ENCODE data around the gene TMCO4.

TMCO4 gene

DNA sequence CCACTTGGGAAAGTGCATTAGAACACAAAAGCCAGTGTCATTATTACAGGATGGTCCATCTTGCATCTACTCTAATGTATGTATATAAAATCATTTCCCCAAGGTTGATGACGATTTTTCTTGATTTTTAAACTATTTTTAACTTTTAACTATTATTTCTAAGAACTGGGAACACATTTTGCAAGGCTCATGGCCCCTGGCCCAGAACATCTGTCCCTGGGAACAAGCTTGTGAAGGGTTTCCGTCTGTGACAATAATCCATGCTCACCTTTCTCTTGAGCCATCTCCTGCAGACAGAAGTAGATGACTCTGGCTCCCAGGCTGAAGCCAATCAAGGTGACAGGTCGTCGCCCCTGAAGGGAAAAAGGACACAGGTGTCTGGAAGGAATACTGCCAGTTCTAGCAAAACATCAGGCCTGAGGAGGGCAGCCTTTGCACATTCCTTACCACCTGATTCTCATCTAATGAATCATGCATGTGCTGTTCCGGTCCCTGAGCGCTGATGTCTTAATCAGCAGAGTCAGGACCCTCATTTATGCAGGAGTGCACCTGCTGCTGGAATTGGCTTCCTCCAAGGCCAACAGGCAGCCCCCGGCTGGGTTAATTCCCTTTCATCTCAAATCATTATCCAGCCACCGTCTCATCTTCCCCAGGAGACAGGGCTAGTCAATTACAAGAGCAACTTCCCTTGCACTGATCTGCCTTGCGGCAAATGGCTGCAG is 62.5 kb downstream of the TMCO4 start:
- H3K9ac ChIP-seq (ENCODE audit: low read depth, low read length, poor library complexity, severe bottlenecking) = no peak overlapping the region
- no peaks in the 10 kb centered on the region for H3K79me2 ChIP-seq (ENCODE audit: insufficient read depth, low read length)
- H3F3A ChIP-seq (ENCODE audit: low read depth) = no peaks in the 10 kb centered on the region
- no peak overlapping the region for H2AFZ ChIP-seq (ENCODE audit: low read length)
- no peaks in the 10 kb centered on the region for H3K4me1 ChIP-seq (ENCODE audit: insufficient read depth, low read length, poor library complexity, severe bottlenecking)
- H3K4me2 ChIP-seq (ENCODE audit: low read depth, low read length, poor library complexity, severe bottlenecking) = no peak overlapping the region
- TF ChIP-seq, protein P1, sequence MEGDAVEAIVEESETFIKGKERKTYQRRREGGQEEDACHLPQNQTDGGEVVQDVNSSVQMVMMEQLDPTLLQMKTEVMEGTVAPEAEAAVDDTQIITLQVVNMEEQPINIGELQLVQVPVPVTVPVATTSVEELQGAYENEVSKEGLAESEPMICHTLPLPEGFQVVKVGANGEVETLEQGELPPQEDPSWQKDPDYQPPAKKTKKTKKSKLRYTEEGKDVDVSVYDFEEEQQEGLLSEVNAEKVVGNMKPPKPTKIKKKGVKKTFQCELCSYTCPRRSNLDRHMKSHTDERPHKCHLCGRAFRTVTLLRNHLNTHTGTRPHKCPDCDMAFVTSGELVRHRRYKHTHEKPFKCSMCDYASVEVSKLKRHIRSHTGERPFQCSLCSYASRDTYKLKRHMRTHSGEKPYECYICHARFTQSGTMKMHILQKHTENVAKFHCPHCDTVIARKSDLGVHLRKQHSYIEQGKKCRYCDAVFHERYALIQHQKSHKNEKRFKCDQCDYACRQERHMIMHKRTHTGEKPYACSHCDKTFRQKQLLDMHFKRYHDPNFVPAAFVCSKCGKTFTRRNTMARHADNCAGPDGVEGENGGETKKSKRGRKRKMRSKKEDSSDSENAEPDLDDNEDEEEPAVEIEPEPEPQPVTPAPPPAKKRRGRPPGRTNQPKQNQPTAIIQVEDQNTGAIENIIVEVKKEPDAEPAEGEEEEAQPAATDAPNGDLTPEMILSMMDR (conservative IDR thresholded peaks at IDR 0.05; ENCODE audit: low read length) = no peak
- TF ChIP-seq EZH2phosphoT487 (IDR thresholded peaks at IDR 0.05; ENCODE audit: borderline replicate concordance) = no peak
- no peaks in the 10 kb centered on the region for H4K20me1 ChIP-seq (ENCODE audit: insufficient read depth, low read length, poor library complexity, severe bottlenecking)
- H3K9me2 ChIP-seq (replicated peaks; ENCODE audit: low read depth, low read length) = no peaks in the 10 kb centered on the region
- H3K9me3 ChIP-seq (ENCODE audit: insufficient read depth, low read depth, low read length) = no peaks in the 10 kb centered on the region
- no peak overlapping the region for H3K4me3 ChIP-seq (ENCODE audit: low read length, poor library complexity, severe bottlenecking)
- no peaks in the 10 kb centered on the region for H3K36me3 ChIP-seq (ENCODE audit: insufficient read depth, low read length)
- H3K27me3 ChIP-seq (ENCODE audit: insufficient read depth, low read length, poor library complexity, severe bottlenecking) = no peaks in the 10 kb centered on the region

DNA sequence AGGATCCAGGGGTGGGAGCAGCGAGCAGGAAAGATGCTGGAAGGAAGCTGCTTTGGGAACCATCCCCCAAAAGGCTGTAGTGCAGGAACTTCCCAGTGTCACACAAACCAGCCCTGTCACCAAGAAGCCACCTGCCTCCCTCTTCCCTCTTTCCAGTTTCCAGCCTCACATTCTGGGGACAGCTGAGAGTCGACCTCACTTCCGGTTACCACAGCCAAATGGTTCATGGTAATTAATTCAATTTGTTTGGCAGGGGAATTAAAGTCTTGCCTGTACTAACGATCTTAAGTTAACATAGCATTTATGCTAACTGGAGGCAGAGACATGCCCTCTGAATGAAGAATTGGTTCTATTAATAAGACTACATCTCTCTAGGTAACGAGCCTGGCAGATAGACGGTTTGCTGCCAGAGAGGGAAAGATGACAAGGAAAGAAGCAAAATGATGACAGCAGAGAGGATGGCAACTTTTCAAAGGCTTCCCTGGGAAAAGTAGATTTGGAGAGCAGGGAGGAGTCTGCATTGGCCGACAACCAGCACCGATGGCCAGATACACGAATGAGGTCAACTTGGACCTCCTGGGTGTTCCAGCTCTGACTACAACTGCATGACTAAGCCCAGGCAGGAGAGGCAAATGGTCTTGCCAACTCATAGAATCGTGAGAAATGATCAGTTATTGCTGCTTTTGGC is 64.1 kb downstream of the TMCO4 start:
- Histone ChIP-seq H2AFZ (ENCODE audit: low read length) (no peak overlapping the region), H3K9me3 (ENCODE audit: insufficient read depth, low read depth, low read length) (no peaks in the 10 kb centered on the region), H3K9ac (ENCODE audit: low read depth, low read length, poor library complexity, severe bottlenecking) (no peak overlapping the region), H3K4me3 (ENCODE audit: low read length, poor library complexity, severe bottlenecking) (no peak overlapping the region), H3K9me2 (replicated peaks; ENCODE audit: low read depth, low read length) (no peaks in the 10 kb centered on the region), H3K27me3 (ENCODE audit: insufficient read depth, low read length, poor library complexity, severe bottlenecking) (no peaks in the 10 kb centered on the region), H4K20me1 (ENCODE audit: insufficient read depth, low read length, poor library complexity, severe bottlenecking) (no peaks in the 10 kb centered on the region), H3K4me1 (ENCODE audit: insufficient read depth, low read length, poor library complexity, severe bottlenecking) (no peaks in the 10 kb centered on the region), H3K79me2 (ENCODE audit: insufficient read depth, low read length) (no peaks in the 10 kb centered on the region), H3K4me2 (ENCODE audit: low read depth, low read length, poor library complexity, severe bottlenecking) (no peak overlapping the region), H3K36me3 (ENCODE audit: insufficient read depth, low read length) (no peaks in the 10 kb centered on the region), H3F3A (ENCODE audit: low read depth) (no peaks in the 10 kb centered on the region)
- TF ChIP-seq, protein P1 (conservative IDR thresholded peaks at IDR 0.05; ENCODE audit: low read length) = no peak
- TF ChIP-seq EZH2phosphoT487 (IDR thresholded peaks at IDR 0.05; ENCODE audit: borderline replicate concordance) = no peak

DNA sequence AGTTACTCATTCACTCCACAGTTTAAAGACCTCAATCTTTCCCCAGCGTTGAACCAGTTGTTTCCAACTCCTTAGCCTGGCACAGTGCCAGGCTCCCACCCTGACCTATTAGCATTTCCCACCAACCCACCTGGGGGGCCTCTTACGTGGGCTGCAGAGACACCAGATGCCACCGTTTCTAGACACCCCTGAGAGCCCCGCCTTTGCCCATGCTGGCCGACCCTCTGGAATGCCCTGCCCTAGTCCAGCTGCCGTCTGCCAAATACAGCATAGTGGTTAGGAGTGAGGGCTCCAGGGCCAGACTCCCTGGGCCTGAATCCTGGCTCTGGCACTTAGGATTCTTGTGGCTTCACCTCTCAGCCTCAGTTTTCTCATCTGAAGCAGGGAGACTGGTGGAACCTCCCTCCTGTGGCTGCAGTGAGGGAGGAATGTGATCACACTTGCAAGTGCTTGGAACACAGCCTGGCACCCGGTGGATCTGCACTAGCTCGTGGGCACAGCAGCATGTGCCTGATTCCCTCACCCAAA is 65.2 kb downstream of the TMCO4 start:
- Histone ChIP-seq H3K9me3 (ENCODE audit: insufficient read depth, low read depth, low read length) (no peaks in the 10 kb centered on the region), H3K79me2 (ENCODE audit: insufficient read depth, low read length) (no peaks in the 10 kb centered on the region), H3K9me2 (replicated peaks; ENCODE audit: low read depth, low read length) (no peaks in the 10 kb centered on the region), H3K36me3 (ENCODE audit: insufficient read depth, low read length) (no peaks in the 10 kb centered on the region), H3K4me3 (ENCODE audit: low read length, poor library complexity, severe bottlenecking) (no peak overlapping the region), H3K9ac (ENCODE audit: low read depth, low read length, poor library complexity, severe bottlenecking) (no peak overlapping the region), H2AFZ (ENCODE audit: low read length) (no peak overlapping the region), H3F3A (ENCODE audit: low read depth) (no peaks in the 10 kb centered on the region), H3K4me1 (ENCODE audit: insufficient read depth, low read length, poor library complexity, severe bottlenecking) (no peaks in the 10 kb centered on the region), H3K27me3 (ENCODE audit: insufficient read depth, low read length, poor library complexity, severe bottlenecking) (no peaks in the 10 kb centered on the region), H4K20me1 (ENCODE audit: insufficient read depth, low read length, poor library complexity, severe bottlenecking) (no peaks in the 10 kb centered on the region), H3K4me2 (ENCODE audit: low read depth, low read length, poor library complexity, severe bottlenecking) (no peak overlapping the region)
- TF ChIP-seq, protein P1 (conservative IDR thresholded peaks at IDR 0.05; ENCODE audit: low read length) = no peak
- TF ChIP-seq EZH2phosphoT487 (IDR thresholded peaks at IDR 0.05; ENCODE audit: borderline replicate concordance) = no peak
